ENCODE measurements around the gene PTPRN2.
"Not testable (repeated sequence)": the region's sequence is repeated elsewhere in the genome, so short reads cannot be mapped to it uniquely, and the experiment has no call there.

PTPRN2 gene

GRCh38 chr7:158348039-158348438, 239.6 kb downstream of the PTPRN2 start:
- H3K27ac ChIP-seq (ENCODE audit: low read depth, low read length); H3K9me3 ChIP-seq (ENCODE audit: control insufficient read depth in 5 of 5, low read length in 5 of 5); H3K4me3 ChIP-seq (ENCODE audit: low read depth in 1 of 5, low read length in 5 of 5); H3K36me3 ChIP-seq (ENCODE audit: control insufficient read depth in 5 of 5, insufficient read depth in 5 of 5, low read length in 5 of 5); H3K9ac ChIP-seq (ENCODE audit: low read length in 5 of 5); H3K27me3 ChIP-seq (ENCODE audit: control insufficient read depth in 5 of 5, insufficient read depth in 4 of 5, low read length in 5 of 5); H3K4me1 ChIP-seq (ENCODE audit: control insufficient read depth in 5 of 5, insufficient read depth in 5 of 5, low read length in 5 of 5): not testable (repeated sequence)

DNA sequence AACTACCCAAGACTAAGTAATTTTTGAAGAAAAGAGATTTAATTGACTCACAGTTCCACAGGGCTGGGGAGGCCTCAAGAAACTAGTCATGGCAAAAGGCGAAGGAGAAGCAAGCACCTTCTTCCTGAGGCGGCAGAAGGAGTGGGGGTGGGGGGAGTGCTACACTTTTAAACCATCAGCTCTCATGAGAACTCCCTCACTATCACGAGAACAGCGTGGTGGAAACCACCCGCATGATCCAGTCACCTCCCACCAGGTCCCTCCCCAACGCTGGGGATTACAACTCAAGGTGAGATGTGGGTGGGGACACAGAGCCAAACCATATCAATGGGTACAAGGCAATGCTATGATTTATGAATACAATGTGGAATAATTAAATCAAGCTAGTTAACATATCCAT, 241.9 kb downstream of the PTPRN2 start:
- Histone ChIP-seq H3K9me3 (ENCODE audit: control insufficient read depth in 5 of 5, low read length in 5 of 5) (peaks cover 0 to 10% (median 2%) of the 10 kb centered on the region in 5 donors), H3K36me3 (ENCODE audit: control insufficient read depth in 5 of 5, insufficient read depth in 5 of 5, low read length in 5 of 5) (no peaks in the 10 kb centered on the region), H3K27me3 (ENCODE audit: control insufficient read depth in 5 of 5, insufficient read depth in 4 of 5, low read length in 5 of 5) (peaks cover 0 to 4% (median 2%) of the 10 kb centered on the region in 5 donors), H3K27ac (ENCODE audit: low read depth, low read length) (no peak overlapping the region), H3K9ac (ENCODE audit: low read length in 5 of 5) (no peak overlapping the region), H3K4me3 (ENCODE audit: low read depth in 1 of 5, low read length in 5 of 5) (no peak overlapping the region), H3K4me1 (ENCODE audit: control insufficient read depth in 5 of 5, insufficient read depth in 5 of 5, low read length in 5 of 5) (no peaks in the 10 kb centered on the region)

DNA sequence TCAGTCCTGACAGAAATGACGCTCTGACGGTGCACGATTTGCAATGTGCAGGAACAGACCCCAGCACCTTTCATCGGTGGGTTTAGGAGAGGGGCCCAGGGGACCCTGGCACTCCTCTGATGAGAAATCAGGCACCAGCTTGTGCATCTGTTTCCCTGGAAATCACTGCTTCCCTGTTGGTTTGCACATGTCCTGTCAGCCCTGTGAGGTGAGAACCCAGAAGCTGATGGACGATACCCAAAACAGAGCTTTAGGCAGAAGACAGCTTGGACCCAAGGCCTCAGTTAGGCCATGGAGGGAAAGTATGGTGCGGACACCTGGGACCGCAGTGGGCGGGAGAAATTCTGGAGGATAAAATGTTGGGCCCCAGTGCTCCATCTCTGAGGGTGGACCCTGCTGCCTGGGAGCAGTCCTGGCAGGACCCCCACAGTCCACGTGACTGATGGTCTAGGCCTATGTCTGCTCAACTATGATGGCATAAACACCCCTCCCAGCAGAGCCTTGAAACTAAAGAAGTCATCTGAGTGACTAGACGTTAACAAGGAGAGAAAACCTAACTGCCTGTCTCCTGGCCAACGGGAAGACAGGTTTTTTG, 242.8 kb downstream of the PTPRN2 start:
- Histone ChIP-seq H3K36me3 (ENCODE audit: control insufficient read depth in 5 of 5, insufficient read depth in 5 of 5, low read length in 5 of 5) (no peaks in the 10 kb centered on the region), H3K27ac (ENCODE audit: low read depth, low read length) (no peak overlapping the region), H3K9me3 (ENCODE audit: control insufficient read depth in 5 of 5, low read length in 5 of 5) (peaks cover 0 to 10% (median 2%) of the 10 kb centered on the region in 5 donors), H3K4me3 (ENCODE audit: low read depth in 1 of 5, low read length in 5 of 5) (no peak overlapping the region), H3K9ac (ENCODE audit: low read length in 5 of 5) (no peak overlapping the region), H3K27me3 (ENCODE audit: control insufficient read depth in 5 of 5, insufficient read depth in 4 of 5, low read length in 5 of 5) (peaks cover 0 to 4% (median 2%) of the 10 kb centered on the region in 5 donors), H3K4me1 (ENCODE audit: control insufficient read depth in 5 of 5, insufficient read depth in 5 of 5, low read length in 5 of 5) (no peaks in the 10 kb centered on the region)

DNA sequence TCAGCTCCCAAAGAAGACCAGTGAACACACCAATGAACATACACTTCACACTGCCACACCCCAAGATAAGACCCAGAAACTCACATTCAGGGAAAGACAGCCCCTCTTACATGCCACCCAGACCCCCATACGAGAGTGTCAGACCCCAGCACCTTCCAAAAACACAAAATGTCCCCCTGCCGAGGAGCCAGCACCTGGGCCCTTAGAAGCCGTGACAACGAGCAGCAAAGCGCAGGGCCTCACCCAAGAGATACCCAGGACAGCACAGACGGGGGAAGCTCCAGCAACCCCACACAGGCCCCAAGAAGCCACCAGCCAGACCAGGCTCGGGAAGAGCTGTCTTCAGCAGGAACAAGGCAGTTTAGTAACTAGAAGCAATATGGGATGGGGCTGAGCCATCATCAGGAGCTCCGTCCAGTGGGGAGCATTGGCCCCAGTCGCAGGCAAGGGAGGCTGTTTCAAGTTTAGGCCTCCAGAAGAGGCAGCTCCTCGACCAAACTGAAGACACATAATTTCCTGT, 243.6 kb downstream of the PTPRN2 start:
- no peaks in the 10 kb centered on the region for H3K36me3 ChIP-seq (ENCODE audit: control insufficient read depth in 5 of 5, insufficient read depth in 5 of 5, low read length in 5 of 5)
- no peak overlapping the region for H3K9ac ChIP-seq (ENCODE audit: low read length in 5 of 5)
- no peaks in the 10 kb centered on the region for H3K4me1 ChIP-seq (ENCODE audit: control insufficient read depth in 5 of 5, insufficient read depth in 5 of 5, low read length in 5 of 5)
- H3K4me3 ChIP-seq (ENCODE audit: low read depth in 1 of 5, low read length in 5 of 5), result no peak overlapping the region
- peaks cover 0 to 10% (median 2%) of the 10 kb centered on the region in 5 donors for H3K9me3 ChIP-seq (ENCODE audit: control insufficient read depth in 5 of 5, low read length in 5 of 5)
- peaks cover 0 to 4% (median 2%) of the 10 kb centered on the region in 5 donors for H3K27me3 ChIP-seq (ENCODE audit: control insufficient read depth in 5 of 5, insufficient read depth in 4 of 5, low read length in 5 of 5)
- no peak overlapping the region for H3K27ac ChIP-seq (ENCODE audit: low read depth, low read length)

GRCh38 chr7:158343526-158343925, 244.1 kb downstream of the PTPRN2 start:
- Histone ChIP-seq H3K27me3 (ENCODE audit: control insufficient read depth in 5 of 5, insufficient read depth in 4 of 5, low read length in 5 of 5) (peaks cover 0 to 4% (median 2%) of the 10 kb centered on the region in 5 donors), H3K27ac (ENCODE audit: low read depth, low read length) (no peak overlapping the region), H3K4me1 (ENCODE audit: control insufficient read depth in 5 of 5, insufficient read depth in 5 of 5, low read length in 5 of 5) (no peaks in the 10 kb centered on the region), H3K36me3 (ENCODE audit: control insufficient read depth in 5 of 5, insufficient read depth in 5 of 5, low read length in 5 of 5) (no peaks in the 10 kb centered on the region), H3K9me3 (ENCODE audit: control insufficient read depth in 5 of 5, low read length in 5 of 5) (peaks cover 0 to 10% (median 2%) of the 10 kb centered on the region in 5 donors), H3K9ac (ENCODE audit: low read length in 5 of 5) (no peak overlapping the region), H3K4me3 (ENCODE audit: low read depth in 1 of 5, low read length in 5 of 5) (no peak overlapping the region)

GRCh38 chr7:158341097-158341496, 246.5 kb downstream of the PTPRN2 start:
- H3K9me3 ChIP-seq (ENCODE audit: control insufficient read depth in 5 of 5, low read length in 5 of 5), result peaks cover 0 to 13% (median 4%) of the 10 kb centered on the region in 5 donors
- H3K27me3 ChIP-seq (ENCODE audit: control insufficient read depth in 5 of 5, insufficient read depth in 4 of 5, low read length in 5 of 5); H3K9ac ChIP-seq (ENCODE audit: low read length in 5 of 5); H3K36me3 ChIP-seq (ENCODE audit: control insufficient read depth in 5 of 5, insufficient read depth in 5 of 5, low read length in 5 of 5); H3K4me3 ChIP-seq (ENCODE audit: low read depth in 1 of 5, low read length in 5 of 5); H3K4me1 ChIP-seq (ENCODE audit: control insufficient read depth in 5 of 5, insufficient read depth in 5 of 5, low read length in 5 of 5); H3K27ac ChIP-seq (ENCODE audit: low read depth, low read length): not testable (repeated sequence)

DNA sequence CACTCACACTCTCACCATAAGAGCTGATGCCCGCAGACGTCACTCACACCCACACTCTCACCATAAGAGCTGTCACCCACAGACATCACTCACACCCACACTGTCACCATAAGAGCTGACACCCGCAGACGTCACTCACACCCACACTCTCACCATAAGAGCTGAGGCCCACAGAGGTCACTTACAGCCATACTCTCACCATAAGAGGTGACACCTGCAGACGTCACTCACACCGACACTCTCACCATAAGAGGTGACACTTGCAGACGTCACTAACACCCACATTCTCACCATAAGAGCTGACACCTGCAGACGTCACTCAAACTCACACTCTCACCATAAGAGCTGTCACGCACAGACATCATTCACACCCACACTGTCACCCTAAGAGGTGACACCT, 250.7 kb downstream of the PTPRN2 start:
- not testable (repeated sequence) for H3K36me3 ChIP-seq (ENCODE audit: control insufficient read depth in 5 of 5, insufficient read depth in 5 of 5, low read length in 5 of 5); H3K4me3 ChIP-seq (ENCODE audit: low read depth in 1 of 5, low read length in 5 of 5); H3K4me1 ChIP-seq (ENCODE audit: control insufficient read depth in 5 of 5, insufficient read depth in 5 of 5, low read length in 5 of 5); H3K9ac ChIP-seq (ENCODE audit: low read length in 5 of 5); H3K9me3 ChIP-seq (ENCODE audit: control insufficient read depth in 5 of 5, low read length in 5 of 5); H3K27me3 ChIP-seq (ENCODE audit: control insufficient read depth in 5 of 5, insufficient read depth in 4 of 5, low read length in 5 of 5); H3K27ac ChIP-seq (ENCODE audit: low read depth, low read length)

GRCh38 chr7:158332516-158332915, 255.1 kb downstream of the PTPRN2 start:
- H3K9ac ChIP-seq (ENCODE audit: low read length in 5 of 5); H3K4me3 ChIP-seq (ENCODE audit: low read depth in 1 of 5, low read length in 5 of 5); H3K4me1 ChIP-seq (ENCODE audit: control insufficient read depth in 5 of 5, insufficient read depth in 5 of 5, low read length in 5 of 5); H3K9me3 ChIP-seq (ENCODE audit: control insufficient read depth in 5 of 5, low read length in 5 of 5); H3K27ac ChIP-seq (ENCODE audit: low read depth, low read length); H3K27me3 ChIP-seq (ENCODE audit: control insufficient read depth in 5 of 5, insufficient read depth in 4 of 5, low read length in 5 of 5); H3K36me3 ChIP-seq (ENCODE audit: control insufficient read depth in 5 of 5, insufficient read depth in 5 of 5, low read length in 5 of 5): not testable (repeated sequence)

DNA sequence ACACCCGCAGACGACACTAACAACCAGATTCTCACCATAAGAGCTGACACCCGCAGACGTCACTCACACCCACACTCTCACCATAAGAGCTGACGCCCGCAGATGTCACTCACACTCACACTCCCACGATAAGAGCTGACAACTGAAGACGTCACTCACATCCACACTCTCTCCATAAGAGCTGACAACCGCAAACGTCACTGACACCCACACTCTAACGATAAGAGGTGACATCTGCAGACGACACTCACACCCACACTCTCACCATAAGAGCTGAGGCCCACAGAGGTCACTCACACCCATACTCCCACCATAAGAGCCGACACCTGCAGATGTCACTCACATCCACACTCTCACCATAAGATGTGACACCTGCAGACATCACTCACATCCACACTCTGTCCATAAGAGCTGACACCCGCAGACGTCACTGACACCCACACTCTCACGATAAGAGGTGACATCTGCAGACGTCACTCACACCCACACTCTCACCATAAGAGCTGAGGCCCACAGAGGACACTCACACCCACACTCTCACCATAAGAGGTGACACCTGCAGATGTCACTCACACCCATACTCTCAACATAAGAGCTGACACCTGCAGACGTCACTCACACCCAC, 255.7 kb downstream of the PTPRN2 start:
- H3K27me3 ChIP-seq (ENCODE audit: control insufficient read depth in 5 of 5, insufficient read depth in 4 of 5, low read length in 5 of 5); H3K27ac ChIP-seq (ENCODE audit: low read depth, low read length); H3K36me3 ChIP-seq (ENCODE audit: control insufficient read depth in 5 of 5, insufficient read depth in 5 of 5, low read length in 5 of 5); H3K4me3 ChIP-seq (ENCODE audit: low read depth in 1 of 5, low read length in 5 of 5); H3K4me1 ChIP-seq (ENCODE audit: control insufficient read depth in 5 of 5, insufficient read depth in 5 of 5, low read length in 5 of 5); H3K9ac ChIP-seq (ENCODE audit: low read length in 5 of 5): not testable (repeated sequence)
- peaks cover 0 to 11% (median 1%) of the 10 kb centered on the region in 5 donors for H3K9me3 ChIP-seq (ENCODE audit: control insufficient read depth in 5 of 5, low read length in 5 of 5)

DNA sequence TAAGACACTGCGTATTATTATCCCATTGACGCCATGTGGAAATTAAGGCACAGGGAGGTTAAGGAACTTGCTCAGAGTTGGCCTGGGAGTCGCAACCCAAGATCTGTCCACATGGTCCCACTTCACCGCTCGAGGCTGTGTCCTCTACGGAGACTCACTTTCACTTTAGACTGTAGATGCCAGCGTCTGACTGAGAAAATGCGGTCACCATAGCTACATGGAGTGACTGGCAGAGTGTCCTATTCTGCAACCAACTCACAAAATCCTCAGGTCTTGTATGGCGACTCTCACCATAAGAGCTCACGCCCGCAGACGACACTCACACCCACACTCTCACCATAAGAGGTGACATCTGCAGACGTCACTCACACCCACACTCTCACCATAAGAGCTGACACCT, 257.9 kb downstream of the PTPRN2 start:
- peaks cover 0 to 4% (median 0%) of the 10 kb centered on the region in 5 donors for H3K27me3 ChIP-seq (ENCODE audit: control insufficient read depth in 5 of 5, insufficient read depth in 4 of 5, low read length in 5 of 5)
- H3K36me3 ChIP-seq (ENCODE audit: control insufficient read depth in 5 of 5, insufficient read depth in 5 of 5, low read length in 5 of 5), result no peaks in the 10 kb centered on the region
- H3K27ac ChIP-seq (ENCODE audit: low read depth, low read length), result no peak overlapping the region
- no peak overlapping the region for H3K4me3 ChIP-seq (ENCODE audit: low read depth in 1 of 5, low read length in 5 of 5)
- peaks cover 0 to 17% (median 3%) of the 10 kb centered on the region in 5 donors for H3K9me3 ChIP-seq (ENCODE audit: control insufficient read depth in 5 of 5, low read length in 5 of 5)
- peaks cover 0 to 11% (median 0%) of the 10 kb centered on the region in 5 donors for H3K4me1 ChIP-seq (ENCODE audit: control insufficient read depth in 5 of 5, insufficient read depth in 5 of 5, low read length in 5 of 5)
- H3K9ac ChIP-seq (ENCODE audit: low read length in 5 of 5), result no peak overlapping the region
